Measurements from ENCODE around the gene CAPN9.

CAPN9 gene

DNA sequence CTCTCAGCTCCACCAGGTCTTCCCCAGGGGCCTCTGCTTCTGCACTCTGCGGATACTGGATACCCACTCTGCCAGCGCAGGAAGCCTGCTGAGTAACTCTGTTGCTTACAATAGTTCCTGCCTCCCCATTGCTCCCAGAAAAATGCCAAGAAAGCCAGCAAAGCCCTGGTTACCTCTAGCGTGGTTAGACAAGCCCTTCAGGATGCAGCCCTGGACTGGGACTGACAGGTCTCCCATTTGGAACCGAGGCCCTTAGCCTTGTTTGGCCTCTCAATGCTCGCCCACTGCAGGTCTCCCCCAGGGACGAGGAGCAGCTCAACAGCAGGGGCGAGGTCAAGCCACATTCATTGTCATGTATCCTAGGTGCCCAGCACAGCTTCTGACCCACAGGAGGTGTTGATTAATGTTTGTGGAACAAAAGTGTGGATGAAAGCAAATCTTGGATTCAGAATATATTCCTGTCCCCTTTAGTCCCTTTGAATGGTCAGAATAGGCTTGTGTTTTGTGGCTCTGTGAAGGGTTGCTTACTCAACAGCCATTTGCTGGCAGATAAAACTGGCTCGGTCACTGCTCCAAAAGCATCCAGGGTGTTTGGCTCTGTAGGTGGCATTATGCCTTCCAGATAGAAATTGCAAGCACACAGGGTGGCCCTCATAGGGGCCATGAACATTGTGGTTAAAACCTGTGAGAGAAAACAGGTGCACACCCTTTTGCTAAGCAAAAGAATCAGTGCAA, 62.2 kb downstream of the CAPN9 start:
- H3K4me3 ChIP-seq (ENCODE audit: low read length) = no peak overlapping the region
- DNase-seq (ENCODE audit: low read depth) = no peak
- TF ChIP-seq, protein P1, sequence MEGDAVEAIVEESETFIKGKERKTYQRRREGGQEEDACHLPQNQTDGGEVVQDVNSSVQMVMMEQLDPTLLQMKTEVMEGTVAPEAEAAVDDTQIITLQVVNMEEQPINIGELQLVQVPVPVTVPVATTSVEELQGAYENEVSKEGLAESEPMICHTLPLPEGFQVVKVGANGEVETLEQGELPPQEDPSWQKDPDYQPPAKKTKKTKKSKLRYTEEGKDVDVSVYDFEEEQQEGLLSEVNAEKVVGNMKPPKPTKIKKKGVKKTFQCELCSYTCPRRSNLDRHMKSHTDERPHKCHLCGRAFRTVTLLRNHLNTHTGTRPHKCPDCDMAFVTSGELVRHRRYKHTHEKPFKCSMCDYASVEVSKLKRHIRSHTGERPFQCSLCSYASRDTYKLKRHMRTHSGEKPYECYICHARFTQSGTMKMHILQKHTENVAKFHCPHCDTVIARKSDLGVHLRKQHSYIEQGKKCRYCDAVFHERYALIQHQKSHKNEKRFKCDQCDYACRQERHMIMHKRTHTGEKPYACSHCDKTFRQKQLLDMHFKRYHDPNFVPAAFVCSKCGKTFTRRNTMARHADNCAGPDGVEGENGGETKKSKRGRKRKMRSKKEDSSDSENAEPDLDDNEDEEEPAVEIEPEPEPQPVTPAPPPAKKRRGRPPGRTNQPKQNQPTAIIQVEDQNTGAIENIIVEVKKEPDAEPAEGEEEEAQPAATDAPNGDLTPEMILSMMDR (conservative IDR thresholded peaks at IDR 0.05; ENCODE audit: low read depth, low read length) = no peak

DNA sequence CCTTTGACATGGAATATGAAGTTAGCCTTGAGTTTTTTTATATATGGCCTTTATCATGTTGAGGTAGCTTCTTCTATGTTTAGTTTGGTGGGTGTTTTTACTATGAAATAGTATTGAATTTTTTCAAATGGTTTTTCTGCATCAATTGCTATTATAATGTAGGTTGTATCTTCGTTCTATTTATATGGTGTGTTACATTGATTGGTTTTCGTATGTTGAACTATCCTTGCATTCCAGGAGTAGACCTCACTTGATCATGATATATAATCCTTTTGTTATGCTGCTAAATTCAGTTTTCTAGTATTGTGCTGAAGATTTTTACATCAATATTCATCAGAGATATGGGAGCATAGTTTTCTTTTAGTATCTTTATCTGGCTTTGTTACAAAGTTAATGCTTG, 65.4 kb downstream of the CAPN9 start:
- no peak overlapping the region for H3K4me3 ChIP-seq (ENCODE audit: low read length)
- TF ChIP-seq, protein P1 (conservative IDR thresholded peaks at IDR 0.05; ENCODE audit: low read depth, low read length) = no peak
- DNase-seq (ENCODE audit: low read depth) = no peak

DNA sequence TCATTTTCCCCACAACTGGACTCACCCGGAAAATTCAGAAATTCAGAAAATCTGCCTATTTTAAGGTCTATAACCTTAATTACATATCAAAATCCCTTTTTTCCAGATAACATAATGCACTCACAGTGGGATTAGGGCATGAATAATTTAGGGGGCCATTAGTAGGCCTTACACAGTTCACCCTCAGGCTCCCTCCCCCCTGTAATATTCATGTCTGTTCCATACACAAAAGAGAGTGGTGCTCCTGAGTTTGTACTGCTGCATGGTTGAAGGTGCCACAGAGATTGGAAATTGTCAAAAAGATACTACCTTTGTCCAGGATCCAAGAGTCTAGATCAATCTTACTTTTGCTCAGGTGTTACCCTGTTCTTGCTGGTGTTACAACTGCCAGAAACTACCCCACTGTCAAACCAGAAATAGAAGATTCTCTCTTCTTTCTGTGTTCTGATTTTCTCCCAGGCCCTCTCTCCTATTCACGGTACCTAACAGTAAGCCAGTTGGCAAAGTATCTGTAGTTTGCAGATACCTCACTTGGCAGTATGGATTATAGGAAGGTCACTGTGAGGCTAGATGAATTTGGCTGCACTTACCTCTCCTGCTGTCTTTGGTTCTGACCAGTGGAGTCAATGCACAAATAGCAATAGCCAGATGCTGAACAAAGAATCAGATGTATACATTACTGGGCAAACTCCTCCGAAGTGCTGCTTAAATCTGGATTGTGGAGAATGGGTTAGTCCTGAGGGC, 67.9 kb downstream of the CAPN9 start:
- TF ChIP-seq, protein P1 (conservative IDR thresholded peaks at IDR 0.05; ENCODE audit: low read depth, low read length) = no peak
- H3K4me3 ChIP-seq (ENCODE audit: low read length) = no peak overlapping the region
- no peak for DNase-seq (ENCODE audit: low read depth)

DNA sequence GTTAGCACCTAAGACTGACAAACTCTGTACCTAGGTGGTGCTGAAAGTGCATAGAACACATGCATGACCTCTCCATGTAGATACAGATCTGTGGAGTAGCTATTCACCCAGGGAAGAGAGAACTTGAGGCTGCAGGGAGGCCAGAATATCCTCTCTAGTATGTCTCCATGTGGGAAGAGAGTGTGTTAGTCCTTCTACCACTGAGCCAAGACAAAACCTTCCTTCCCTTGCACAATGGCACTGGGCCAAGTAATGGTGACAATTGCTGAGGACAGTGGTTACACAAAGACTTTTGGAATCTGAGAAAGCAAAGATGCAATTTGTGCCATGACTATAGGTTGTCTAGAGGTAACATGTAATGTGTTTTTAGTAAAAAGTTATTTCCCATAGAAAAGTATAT, 68.8 kb downstream of the CAPN9 start:
- TF ChIP-seq, protein P1 (conservative IDR thresholded peaks at IDR 0.05; ENCODE audit: low read depth, low read length) = no peak
- DNase-seq (ENCODE audit: low read depth) = no peak
- H3K4me3 ChIP-seq (ENCODE audit: low read length) = no peak overlapping the region

DNA sequence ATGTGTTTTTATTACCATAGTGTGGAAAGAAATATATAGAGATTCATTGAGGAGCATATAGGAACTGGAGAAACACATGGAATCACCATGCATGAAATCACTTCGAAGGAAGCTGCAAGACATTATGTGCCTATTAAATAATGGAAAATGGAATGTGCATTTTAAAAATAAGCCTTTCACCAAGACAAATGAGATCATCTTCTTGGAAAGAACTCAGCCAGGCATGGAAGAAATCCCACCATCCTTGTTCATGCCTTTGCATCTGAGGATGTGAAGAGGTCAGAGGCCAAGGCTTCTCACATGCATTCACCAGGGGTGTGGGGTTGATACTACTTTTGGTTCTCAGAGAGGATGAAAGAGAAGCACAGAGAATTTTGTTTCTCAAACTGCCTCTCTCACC, 71.2 kb downstream of the CAPN9 start:
- no peak for DNase-seq (ENCODE audit: low read depth)
- TF ChIP-seq, protein P1 (conservative IDR thresholded peaks at IDR 0.05; ENCODE audit: low read depth, low read length) = no peak
- no peak overlapping the region for H3K4me3 ChIP-seq (ENCODE audit: low read length)

DNA sequence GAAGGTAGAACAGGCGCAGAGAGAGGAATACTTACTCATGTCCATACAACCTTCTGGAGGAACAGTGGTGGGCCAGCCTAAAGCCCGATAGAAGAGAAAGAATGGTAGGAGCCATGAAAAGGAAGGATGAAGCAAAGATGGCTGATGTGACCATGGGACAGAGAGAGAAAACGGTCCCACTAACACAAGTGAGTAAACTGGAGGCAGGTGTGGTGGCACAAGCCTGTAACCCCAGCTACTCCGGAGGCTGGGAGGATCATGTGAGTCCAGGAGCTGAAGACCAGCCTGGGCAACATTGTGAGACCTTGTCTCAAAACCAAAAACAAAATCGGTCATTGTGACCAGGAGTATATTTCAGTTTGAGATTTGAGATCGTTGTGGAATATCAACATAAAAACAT, 71.7 kb downstream of the CAPN9 start:
- TF ChIP-seq, protein P1 (conservative IDR thresholded peaks at IDR 0.05; ENCODE audit: low read depth, low read length) = no peak
- no peak overlapping the region for H3K4me3 ChIP-seq (ENCODE audit: low read length)
- no peak for DNase-seq (ENCODE audit: low read depth)

DNA sequence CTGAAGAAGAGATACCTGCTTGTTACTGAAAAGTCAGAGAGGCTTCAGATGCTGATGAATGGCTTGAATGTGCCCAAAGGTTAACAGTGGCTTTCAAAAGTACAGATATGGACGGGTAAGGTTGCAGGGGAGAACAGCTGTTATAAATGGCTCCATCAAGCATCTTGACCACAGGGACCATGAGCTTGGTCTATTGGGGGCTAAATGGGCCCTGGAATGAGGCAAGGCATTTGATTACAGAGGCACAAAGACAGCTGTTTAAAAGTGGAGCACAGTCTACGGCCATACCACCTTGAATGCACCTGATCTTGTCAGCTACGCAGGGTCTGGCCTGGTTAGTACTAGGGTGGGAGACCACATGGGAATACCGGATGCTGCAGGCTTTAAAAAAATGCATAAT, 72.8 kb downstream of the CAPN9 start:
- DNase-seq (ENCODE audit: low read depth) = no peak
- TF ChIP-seq, protein P1 (conservative IDR thresholded peaks at IDR 0.05; ENCODE audit: low read depth, low read length) = no peak
- H3K4me3 ChIP-seq (ENCODE audit: low read length) = no peak overlapping the region
